ENCODE results near the gene PSORS1C1. TPM values are rescaled to one million over a fixed set of nuclear protein-coding genes. Genes with fewer than 3 reads are reported as not detected.

The PSORS1C1 gene
- polyA plus RNA-seq, 1 donor from 2014 or later: not detected

GRCh38 chr6:31143148-31143547 lies 28.5 kb downstream of the PSORS1C1 start:
- Histone ChIP-seq H3K9me2 (ENCODE audit: insufficient read depth, low read length) (no peaks in the 10 kb centered on the region), H3K4me2 (ENCODE audit: low read length) (no peak overlapping the region), H3K36me3 (ENCODE audit: insufficient read depth, low read length) (no peaks in the 10 kb centered on the region), H3K9ac (ENCODE audit: low read length) (no peak overlapping the region), H3K79me2 (replicated peaks; ENCODE audit: insufficient read depth, low read length) (no peaks in the 10 kb centered on the region), H2AFZ (ENCODE audit: low read depth, low read length) (no peak overlapping the region), H3K9me3 (ENCODE audit: low read length) (no peaks in the 10 kb centered on the region), H3K27ac (ENCODE audit: low read length) (no peak overlapping the region), H4K20me1 (ENCODE audit: insufficient read depth) (no peaks in the 10 kb centered on the region), H3K27me3 (ENCODE audit: insufficient read depth, low read depth, low read length) (no peaks in the 10 kb centered on the region), H3F3A (ENCODE audit: insufficient read depth, low read length, poor library complexity, severe bottlenecking) (no peaks in the 10 kb centered on the region), H3K4me3 (ENCODE audit: low read length) (no peak overlapping the region)
- TF ChIP-seq EZH2 (IDR thresholded peaks at IDR 0.05; ENCODE audit: borderline replicate concordance, insufficient read depth, low read length, poor library complexity, severe bottlenecking) (no peak), SMC3 (conservative IDR thresholded peaks at IDR 0.05; ENCODE audit: poor library complexity) (no peak), POLR2AphosphoS5 (IDR thresholded peaks at IDR 0.05) (no peak), RAD21 (conservative IDR thresholded peaks at IDR 0.05) (no peak)
- TF ChIP-seq, protein P1, sequence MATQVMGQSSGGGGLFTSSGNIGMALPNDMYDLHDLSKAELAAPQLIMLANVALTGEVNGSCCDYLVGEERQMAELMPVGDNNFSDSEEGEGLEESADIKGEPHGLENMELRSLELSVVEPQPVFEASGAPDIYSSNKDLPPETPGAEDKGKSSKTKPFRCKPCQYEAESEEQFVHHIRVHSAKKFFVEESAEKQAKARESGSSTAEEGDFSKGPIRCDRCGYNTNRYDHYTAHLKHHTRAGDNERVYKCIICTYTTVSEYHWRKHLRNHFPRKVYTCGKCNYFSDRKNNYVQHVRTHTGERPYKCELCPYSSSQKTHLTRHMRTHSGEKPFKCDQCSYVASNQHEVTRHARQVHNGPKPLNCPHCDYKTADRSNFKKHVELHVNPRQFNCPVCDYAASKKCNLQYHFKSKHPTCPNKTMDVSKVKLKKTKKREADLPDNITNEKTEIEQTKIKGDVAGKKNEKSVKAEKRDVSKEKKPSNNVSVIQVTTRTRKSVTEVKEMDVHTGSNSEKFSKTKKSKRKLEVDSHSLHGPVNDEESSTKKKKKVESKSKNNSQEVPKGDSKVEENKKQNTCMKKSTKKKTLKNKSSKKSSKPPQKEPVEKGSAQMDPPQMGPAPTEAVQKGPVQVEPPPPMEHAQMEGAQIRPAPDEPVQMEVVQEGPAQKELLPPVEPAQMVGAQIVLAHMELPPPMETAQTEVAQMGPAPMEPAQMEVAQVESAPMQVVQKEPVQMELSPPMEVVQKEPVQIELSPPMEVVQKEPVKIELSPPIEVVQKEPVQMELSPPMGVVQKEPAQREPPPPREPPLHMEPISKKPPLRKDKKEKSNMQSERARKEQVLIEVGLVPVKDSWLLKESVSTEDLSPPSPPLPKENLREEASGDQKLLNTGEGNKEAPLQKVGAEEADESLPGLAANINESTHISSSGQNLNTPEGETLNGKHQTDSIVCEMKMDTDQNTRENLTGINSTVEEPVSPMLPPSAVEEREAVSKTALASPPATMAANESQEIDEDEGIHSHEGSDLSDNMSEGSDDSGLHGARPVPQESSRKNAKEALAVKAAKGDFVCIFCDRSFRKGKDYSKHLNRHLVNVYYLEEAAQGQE (IDR thresholded peaks at IDR 0.05; ENCODE audit: borderline replicate concordance): no peak
- TF ChIP-seq, protein P2, sequence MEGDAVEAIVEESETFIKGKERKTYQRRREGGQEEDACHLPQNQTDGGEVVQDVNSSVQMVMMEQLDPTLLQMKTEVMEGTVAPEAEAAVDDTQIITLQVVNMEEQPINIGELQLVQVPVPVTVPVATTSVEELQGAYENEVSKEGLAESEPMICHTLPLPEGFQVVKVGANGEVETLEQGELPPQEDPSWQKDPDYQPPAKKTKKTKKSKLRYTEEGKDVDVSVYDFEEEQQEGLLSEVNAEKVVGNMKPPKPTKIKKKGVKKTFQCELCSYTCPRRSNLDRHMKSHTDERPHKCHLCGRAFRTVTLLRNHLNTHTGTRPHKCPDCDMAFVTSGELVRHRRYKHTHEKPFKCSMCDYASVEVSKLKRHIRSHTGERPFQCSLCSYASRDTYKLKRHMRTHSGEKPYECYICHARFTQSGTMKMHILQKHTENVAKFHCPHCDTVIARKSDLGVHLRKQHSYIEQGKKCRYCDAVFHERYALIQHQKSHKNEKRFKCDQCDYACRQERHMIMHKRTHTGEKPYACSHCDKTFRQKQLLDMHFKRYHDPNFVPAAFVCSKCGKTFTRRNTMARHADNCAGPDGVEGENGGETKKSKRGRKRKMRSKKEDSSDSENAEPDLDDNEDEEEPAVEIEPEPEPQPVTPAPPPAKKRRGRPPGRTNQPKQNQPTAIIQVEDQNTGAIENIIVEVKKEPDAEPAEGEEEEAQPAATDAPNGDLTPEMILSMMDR (IDR thresholded peaks at IDR 0.05; ENCODE audit: poor library complexity, severe bottlenecking): no peak

DNA sequence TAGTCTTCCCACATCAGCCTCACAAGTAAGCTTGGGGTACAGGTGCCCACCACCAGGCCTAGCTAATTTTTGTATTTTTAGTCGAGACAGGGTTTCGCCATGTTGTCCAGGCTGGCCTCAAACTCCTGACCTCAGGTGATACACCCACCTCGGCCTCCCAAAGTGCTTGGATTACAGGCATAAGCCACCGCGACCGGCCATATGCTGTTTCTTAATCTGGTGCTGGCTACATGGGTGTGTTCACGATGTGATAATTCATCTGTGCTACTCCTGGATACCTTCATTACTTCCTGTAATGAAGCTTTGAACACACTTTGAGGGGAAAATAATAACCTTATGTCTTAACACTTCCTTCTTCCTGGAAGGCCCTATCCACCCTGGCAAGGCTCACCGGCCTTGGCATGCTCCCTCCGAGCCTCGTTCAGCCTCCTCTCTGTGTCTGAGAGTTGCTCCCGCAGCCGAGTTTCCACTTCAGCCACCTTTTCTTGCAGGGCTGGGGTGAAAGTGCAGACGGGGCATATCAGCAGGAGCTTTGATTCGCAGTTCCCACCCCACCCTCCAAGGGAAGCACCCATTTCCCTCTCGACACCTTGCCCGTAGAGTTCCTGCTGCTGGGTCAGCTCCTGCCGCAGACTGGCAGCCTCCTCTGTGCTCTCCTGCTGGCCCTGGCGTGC lies 29.8 kb downstream of the PSORS1C1 start:
- H3K79me2 ChIP-seq (replicated peaks; ENCODE audit: insufficient read depth, low read length): no peaks in the 10 kb centered on the region
- H3F3A ChIP-seq (ENCODE audit: insufficient read depth, low read length, poor library complexity, severe bottlenecking): no peaks in the 10 kb centered on the region
- no peak overlapping the region for H3K4me3 ChIP-seq (ENCODE audit: low read length)
- H2AFZ ChIP-seq (ENCODE audit: low read depth, low read length): no peak overlapping the region
- H3K36me3 ChIP-seq (ENCODE audit: insufficient read depth, low read length): no peaks in the 10 kb centered on the region
- H4K20me1 ChIP-seq (ENCODE audit: insufficient read depth): no peaks in the 10 kb centered on the region
- no peak overlapping the region for H3K4me2 ChIP-seq (ENCODE audit: low read length)
- no peaks in the 10 kb centered on the region for H3K27me3 ChIP-seq (ENCODE audit: insufficient read depth, low read depth, low read length)
- H3K9me2 ChIP-seq (ENCODE audit: insufficient read depth, low read length): no peaks in the 10 kb centered on the region
- H3K9me3 ChIP-seq (ENCODE audit: low read length): no peaks in the 10 kb centered on the region
- no peak overlapping the region for H3K27ac ChIP-seq (ENCODE audit: low read length)
- TF ChIP-seq TAF1 (IDR thresholded peaks at IDR 0.05; ENCODE audit: low read depth): no peak
- TF ChIP-seq, protein P1 (IDR thresholded peaks at IDR 0.05; ENCODE audit: borderline replicate concordance): no peak
- no peak for TF ChIP-seq POLR2AphosphoS5 (IDR thresholded peaks at IDR 0.05)
- TF ChIP-seq, protein P2 (IDR thresholded peaks at IDR 0.05; ENCODE audit: poor library complexity, severe bottlenecking): no peak
- no peak for TF ChIP-seq EP300 (conservative IDR thresholded peaks at IDR 0.05; ENCODE audit: poor library complexity, severe bottlenecking)
- no peak for TF ChIP-seq EZH2 (IDR thresholded peaks at IDR 0.05; ENCODE audit: borderline replicate concordance, insufficient read depth, low read length, poor library complexity, severe bottlenecking)
- TF ChIP-seq SMC3 (conservative IDR thresholded peaks at IDR 0.05; ENCODE audit: poor library complexity): no peak
- no peak for TF ChIP-seq MXI1 (conservative IDR thresholded peaks at IDR 0.05; ENCODE audit: poor library complexity, severe bottlenecking)
- no peak for TF ChIP-seq RAD21 (conservative IDR thresholded peaks at IDR 0.05)
- no peak overlapping the region for H3K9ac ChIP-seq (ENCODE audit: low read length)
